WTC11 (cell line): Measurements from ENCODE around the gene TRMT112. TPM values are rescaled to one million over a fixed set of nuclear protein-coding genes. Genes with fewer than 3 reads are reported as not detected.

ENCODE experiments used
- ATAC-seq: fragments of 200-7000 bp; cut with Tn5 transposase; 2 replicates; pipeline ENCODE4 v1.10.0; 2021; ENCODE audit warnings: mild to moderate bottlenecking, moderate library complexity
- CTCF ChIA-PET: fragments of 300-600 bp; sonication (Branson Sonifier 250); formaldehyde crosslinking; loops from one replicate; lab custom pipeline; 2021; ENCODE audit warnings: antibody characterized with exemption; lab: Charles Lee
- POLR2A ChIA-PET: fragments of 350-600 bp; sonication (Branson Sonifier 250); formaldehyde crosslinking; loops from one replicate; lab custom pipeline; 2021; ENCODE audit warnings: antibody characterized with exemption; lab: Charles Lee
- DNase-seq: peaks from one replicate; pipeline ENCODE4 v3.0.0; 2021; ENCODE audit warnings: low spot score
- H3K27ac Mint-ChIP-seq: 2 replicates; pipeline ENCODE4 v1.8.0; 2021; ENCODE audit warnings: mixed read lengths
- H3K27me3 Mint-ChIP-seq: 2 replicates; pipeline ENCODE4 v1.8.0; 2021; ENCODE audit warnings: low read depth, mild to moderate bottlenecking, moderate library complexity, mixed read lengths
- H3K36me3 Mint-ChIP-seq: 2 replicates; pipeline ENCODE4 v1.8.0; 2021; ENCODE audit warnings: mixed read lengths
- H3K4me1 Mint-ChIP-seq: 2 replicates; pipeline ENCODE4 v1.8.0; 2022; ENCODE audit warnings: mixed read lengths
- H3K4me3 Mint-ChIP-seq: 2 replicates; pipeline ENCODE4 v1.8.0; 2021; ENCODE audit warnings: mild to moderate bottlenecking, moderate library complexity, mixed read lengths
- H3K9me3 Mint-ChIP-seq: 2 replicates; pipeline ENCODE4 v1.8.0; 2021; ENCODE audit warnings: mixed read lengths
- E2F1 ChIP-seq: sonication (generic); formaldehyde crosslinking; IDR thresholded peaks from 2 replicates; pipeline ENCODE4 v1.8.0; 2022; ENCODE audit warnings: mild to moderate bottlenecking, missing genetic modification reagents
- E2F4 ChIP-seq: sonication (generic); formaldehyde crosslinking; IDR thresholded peaks from 2 replicates; pipeline ENCODE4 v1.8.1; 2022; ENCODE audit warnings: low read depth, mild to moderate bottlenecking, moderate library complexity, missing genetic modification reagents, borderline replicate concordance
- E2F5 ChIP-seq: sonication (generic); formaldehyde crosslinking; IDR thresholded peaks from 2 replicates; pipeline ENCODE4 v1.8.1; 2022; ENCODE audit warnings: mild to moderate bottlenecking, moderate library complexity, missing genetic modification reagents
- HMGA2 ChIP-seq: fragments of 250-450 bp; sonication (Bioruptor Pico); IDR thresholded peaks from 2 replicates; pipeline ENCODE4 v1.4.0; 2021; ENCODE audit warnings: mild to moderate bottlenecking, moderate library complexity
- IRF1 ChIP-seq: sonication (generic); formaldehyde crosslinking; IDR thresholded peaks from 2 replicates; pipeline ENCODE4 v1.8.0; 2023; ENCODE audit warnings: missing genetic modification reagents
- IRF2 ChIP-seq: sonication (generic); formaldehyde crosslinking; IDR thresholded peaks from 2 replicates; pipeline ENCODE4 v1.8.0; 2022; ENCODE audit warnings: low read depth, missing genetic modification reagents, borderline replicate concordance
- JAZF1 ChIP-seq: fragments of 250-450 bp; sonication (Bioruptor Pico); IDR thresholded peaks from 2 replicates; pipeline ENCODE4 v1.9.0; 2021; ENCODE audit warnings: moderate library complexity, mild to moderate bottlenecking, inconsistent platforms
- SOX15 ChIP-seq: fragments of 250-450 bp; sonication (Bioruptor Pico); IDR thresholded peaks from 2 replicates; pipeline ENCODE4 v1.9.0; 2021; ENCODE audit warnings: mild to moderate bottlenecking
- TCF7 ChIP-seq: sonication (generic); formaldehyde crosslinking; IDR thresholded peaks from 2 replicates; pipeline ENCODE4 v1.8.0; 2022; ENCODE audit warnings: mild to moderate bottlenecking, low read depth, missing genetic modification reagents, moderate library complexity
- USF2 ChIP-seq: sonication (generic); formaldehyde crosslinking; IDR thresholded peaks from 2 replicates; pipeline ENCODE4 v1.8.1; 2023; ENCODE audit warnings: mild to moderate bottlenecking, missing genetic modification reagents, moderate library complexity
- ZNF121 ChIP-seq: sonication (generic); formaldehyde crosslinking; IDR thresholded peaks from 2 replicates; pipeline ENCODE4 v1.8.0; 2023; ENCODE audit warnings: missing genetic modification reagents
- ZNF263 ChIP-seq: sonication (generic); formaldehyde crosslinking; IDR thresholded peaks from 2 replicates; pipeline ENCODE4 v1.8.1; 2022; ENCODE audit warnings: low read depth, mild to moderate bottlenecking, moderate library complexity, missing genetic modification reagents
- ZNF281 ChIP-seq: sonication (generic); formaldehyde crosslinking; IDR thresholded peaks from 2 replicates; pipeline ENCODE4 v1.8.0; 2023; ENCODE audit warnings: mild to moderate bottlenecking, missing genetic modification reagents
- ZNF416 ChIP-seq: fragments of 250-450 bp; sonication (Bioruptor Pico); IDR thresholded peaks from 2 replicates; pipeline ENCODE4 v1.9.0; 2021; ENCODE audit warnings: mild to moderate bottlenecking, inconsistent platforms
- ZNF423 ChIP-seq: fragments of 250-450 bp; sonication (Bioruptor Pico); IDR thresholded peaks from 2 replicates; pipeline ENCODE4 v2.1.2; 2022; ENCODE audit warnings: mild to moderate bottlenecking, moderate library complexity
- ZNF512 ChIP-seq: sonication (generic); formaldehyde crosslinking; IDR thresholded peaks from 2 replicates; pipeline ENCODE4 v1.8.1; 2022; ENCODE audit warnings: missing genetic modification reagents, borderline replicate concordance
- total RNA-seq: library from RNA; stranded (reverse); gene quantifications from 3 replicates; pipeline ENCODE4 v1.2.3, GENCODE V29; 2021
- TF ChIP-seq, protein P1 (sequence below): fragments of 250-450 bp; sonication (Bioruptor Pico); IDR thresholded peaks from 2 replicates; pipeline ENCODE4 v1.9.0; 2021; ENCODE audit warnings: mild to moderate bottlenecking, borderline replicate concordance
- TF ChIP-seq, protein P2 (sequence below): sonication (generic); formaldehyde crosslinking; conservative IDR thresholded peaks from 2 replicates; pipeline ENCODE4 v1.8.1; 2022; ENCODE audit warnings: mild to moderate bottlenecking, missing genetic modification reagents
- TF ChIP-seq, protein P3 (sequence below): fragments of 250-450 bp; sonication (Bioruptor Pico); IDR thresholded peaks from 2 replicates; pipeline ENCODE4 v1.9.0; 2021; ENCODE audit warnings: moderate library complexity, mild to moderate bottlenecking, inconsistent platforms, borderline replicate concordance

Gene TRMT112
- total RNA-seq, 1 experiment from 2014 or later: 285 TPM

DNA sequence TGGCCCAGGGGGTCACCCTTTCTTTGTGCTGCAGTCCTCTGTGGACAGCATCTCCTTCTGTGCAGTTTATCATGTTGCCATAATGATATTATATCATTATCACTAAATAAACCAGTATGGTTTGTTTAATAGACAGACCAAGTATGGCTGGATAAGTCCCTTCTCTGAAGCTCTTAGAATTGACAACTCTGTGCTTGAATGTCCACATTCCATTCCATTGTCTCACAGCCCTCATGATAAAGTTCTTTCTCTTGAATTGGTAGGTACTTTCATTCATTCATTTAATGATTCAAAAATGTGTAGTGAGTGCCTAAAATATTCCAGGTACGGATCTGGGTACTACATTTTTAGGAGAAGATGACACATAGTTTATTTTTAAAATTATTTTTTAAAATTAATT, 49.4 kb upstream of the TRMT112 start:
- no peaks in the 10 kb centered on the region; the same call in 1 of the 2 replicates for H3K4me1 Mint-ChIP-seq
- no peak for DNase-seq
- TF ChIP-seq E2F5 (CRISPR knock-in tag) (no peak), ZNF281 (no peak), IRF1 (CRISPR knock-in tag) (no peak), E2F1 (CRISPR knock-in tag) (no peak), E2F4 (CRISPR knock-in tag) (no peak), TCF7 (no peak), HMGA2 (no peak)
- TF ChIP-seq, protein P1, sequence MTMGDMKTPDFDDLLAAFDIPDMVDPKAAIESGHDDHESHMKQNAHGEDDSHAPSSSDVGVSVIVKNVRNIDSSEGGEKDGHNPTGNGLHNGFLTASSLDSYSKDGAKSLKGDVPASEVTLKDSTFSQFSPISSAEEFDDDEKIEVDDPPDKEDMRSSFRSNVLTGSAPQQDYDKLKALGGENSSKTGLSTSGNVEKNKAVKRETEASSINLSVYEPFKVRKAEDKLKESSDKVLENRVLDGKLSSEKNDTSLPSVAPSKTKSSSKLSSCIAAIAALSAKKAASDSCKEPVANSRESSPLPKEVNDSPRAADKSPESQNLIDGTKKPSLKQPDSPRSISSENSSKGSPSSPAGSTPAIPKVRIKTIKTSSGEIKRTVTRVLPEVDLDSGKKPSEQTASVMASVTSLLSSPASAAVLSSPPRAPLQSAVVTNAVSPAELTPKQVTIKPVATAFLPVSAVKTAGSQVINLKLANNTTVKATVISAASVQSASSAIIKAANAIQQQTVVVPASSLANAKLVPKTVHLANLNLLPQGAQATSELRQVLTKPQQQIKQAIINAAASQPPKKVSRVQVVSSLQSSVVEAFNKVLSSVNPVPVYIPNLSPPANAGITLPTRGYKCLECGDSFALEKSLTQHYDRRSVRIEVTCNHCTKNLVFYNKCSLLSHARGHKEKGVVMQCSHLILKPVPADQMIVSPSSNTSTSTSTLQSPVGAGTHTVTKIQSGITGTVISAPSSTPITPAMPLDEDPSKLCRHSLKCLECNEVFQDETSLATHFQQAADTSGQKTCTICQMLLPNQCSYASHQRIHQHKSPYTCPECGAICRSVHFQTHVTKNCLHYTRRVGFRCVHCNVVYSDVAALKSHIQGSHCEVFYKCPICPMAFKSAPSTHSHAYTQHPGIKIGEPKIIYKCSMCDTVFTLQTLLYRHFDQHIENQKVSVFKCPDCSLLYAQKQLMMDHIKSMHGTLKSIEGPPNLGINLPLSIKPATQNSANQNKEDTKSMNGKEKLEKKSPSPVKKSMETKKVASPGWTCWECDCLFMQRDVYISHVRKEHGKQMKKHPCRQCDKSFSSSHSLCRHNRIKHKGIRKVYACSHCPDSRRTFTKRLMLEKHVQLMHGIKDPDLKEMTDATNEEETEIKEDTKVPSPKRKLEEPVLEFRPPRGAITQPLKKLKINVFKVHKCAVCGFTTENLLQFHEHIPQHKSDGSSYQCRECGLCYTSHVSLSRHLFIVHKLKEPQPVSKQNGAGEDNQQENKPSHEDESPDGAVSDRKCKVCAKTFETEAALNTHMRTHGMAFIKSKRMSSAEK (CRISPR knock-in tag): no peak
- ChIA-PET POLR2A (no interaction called here), CTCF (interaction anchor here (0.6 to 12.8 kb wide), 3 partner anchors 12 to 338 kb away, joined by 4 to 140 read pairs (median 27); no protein-coding TSS in a partner anchor)
- peaks cover 50% of the 10 kb centered on the region for H3K36me3 Mint-ChIP-seq
- no peaks in the 10 kb centered on the region for H3K27me3 Mint-ChIP-seq
- no peaks in the 10 kb centered on the region for H3K9me3 Mint-ChIP-seq
- no peak overlapping the region for H3K27ac Mint-ChIP-seq
- no peak for ATAC-seq
- no peak overlapping the region for H3K4me3 Mint-ChIP-seq

GRCh38 chr11:64364911-64365310, 47.6 kb upstream of the TRMT112 start:
- H3K27ac Mint-ChIP-seq: no peak overlapping the region
- H3K4me3 Mint-ChIP-seq: no peak overlapping the region
- peaks cover 7% of the 10 kb centered on the region for H3K4me1 Mint-ChIP-seq
- DNase-seq: no peak
- CTCF ChIA-PET: interaction anchor here (0.6 to 12.8 kb wide), 4 partner anchors 10 to 840 kb away, joined by 3 to 140 read pairs (median 4); no protein-coding TSS in a partner anchor
- H3K27me3 Mint-ChIP-seq: no peaks in the 10 kb centered on the region
- POLR2A ChIA-PET: no interaction called here
- ATAC-seq: no peak
- peaks cover 48% of the 10 kb centered on the region for H3K36me3 Mint-ChIP-seq
- no peaks in the 10 kb centered on the region for H3K9me3 Mint-ChIP-seq
- no peak for TF ChIP-seq SOX15 (CRISPR knock-in tag)
- TF ChIP-seq HMGA2: no peak
- TF ChIP-seq, protein P2, sequence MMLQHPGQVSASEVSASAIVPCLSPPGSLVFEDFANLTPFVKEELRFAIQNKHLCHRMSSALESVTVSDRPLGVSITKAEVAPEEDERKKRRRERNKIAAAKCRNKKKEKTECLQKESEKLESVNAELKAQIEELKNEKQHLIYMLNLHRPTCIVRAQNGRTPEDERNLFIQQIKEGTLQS (CRISPR knock-in tag): no peak
- no peak for TF ChIP-seq USF2 (CRISPR knock-in tag)
- TF ChIP-seq IRF2 (CRISPR knock-in tag): no peak
- no peak for TF ChIP-seq ZNF416 (CRISPR knock-in tag)
- no peak for TF ChIP-seq ZNF121 (CRISPR knock-in tag)
- TF ChIP-seq, protein P3, sequence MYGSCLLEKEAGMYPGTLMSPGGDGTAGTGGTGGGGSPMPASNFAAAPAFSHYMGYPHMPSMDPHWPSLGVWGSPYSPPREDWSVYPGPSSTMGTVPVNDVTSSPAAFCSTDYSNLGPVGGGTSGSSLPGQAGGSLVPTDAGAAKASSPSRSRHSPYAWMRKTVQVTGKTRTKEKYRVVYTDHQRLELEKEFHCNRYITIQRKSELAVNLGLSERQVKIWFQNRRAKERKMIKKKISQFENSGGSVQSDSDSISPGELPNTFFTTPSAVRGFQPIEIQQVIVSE (CRISPR knock-in tag): no peak
- TF ChIP-seq JAZF1 (CRISPR knock-in tag): no peak
- TF ChIP-seq ZNF512 (CRISPR knock-in tag): no peak
- no peak for TF ChIP-seq ZNF423
- no peak for TF ChIP-seq ZNF263 (CRISPR knock-in tag)
